ENCODE results near the gene ADGRL1. TPM values are rescaled to one million over a fixed set of nuclear protein-coding genes. Genes with fewer than 3 reads are reported as not detected.

ADGRL1 gene
- total RNA-seq, 1 experiment from 2014 or later, result 88.6 TPM

DNA sequence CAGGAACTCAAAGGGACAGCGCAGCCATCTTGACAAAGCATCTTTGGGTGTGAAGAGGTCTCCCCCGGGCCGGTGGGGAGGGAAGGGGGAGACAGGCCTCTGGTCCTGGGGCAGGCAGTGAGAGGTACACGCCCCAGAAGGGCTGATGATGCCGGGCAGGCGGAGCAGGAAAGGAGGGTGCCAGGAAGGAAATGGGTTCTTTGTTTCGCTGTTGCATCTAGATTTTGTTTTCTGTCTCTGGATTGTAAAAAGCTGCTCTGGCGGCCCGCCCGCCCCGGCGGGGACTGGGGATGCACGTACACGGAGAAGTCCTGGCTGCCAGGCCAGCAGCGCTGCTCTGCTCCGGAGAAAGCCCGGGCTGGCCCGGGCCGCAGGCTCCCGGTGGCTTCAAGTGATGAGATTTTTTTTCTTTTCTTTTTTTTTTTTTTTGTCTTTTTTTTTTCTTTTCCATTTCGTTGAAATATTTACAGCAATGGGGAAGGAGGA lies 56.4 kb downstream of the ADGRL1 start:
- H3K4me1 ChIP-seq (ENCODE audit: control insufficient read depth in 1 of 2, insufficient read depth in 2 of 2, low read length in 2 of 2), result peaks cover 5 to 15% of the 10 kb centered on the region in 2 experiments; a peak in 3 of 4 replicates
- H3K9me3 ChIP-seq (ENCODE audit: control insufficient read depth in 1 of 2, insufficient read depth in 1 of 2, low read depth in 1 of 2, low read length in 2 of 2), result no peaks in the 10 kb centered on the region
- no peaks in the 10 kb centered on the region for H3K27me3 ChIP-seq (ENCODE audit: insufficient read depth, low read length)
- no peak overlapping the region for H2AFZ ChIP-seq (ENCODE audit: low read depth, low read length, poor library complexity, severe bottlenecking)
- H3K36me3 ChIP-seq (ENCODE audit: control insufficient read depth in 1 of 2, insufficient read depth in 2 of 2, low read length in 2 of 2), result peaks cover 13 to 19% of the 10 kb centered on the region in 2 experiments
- no peaks in the 10 kb centered on the region for H3K9me2 ChIP-seq (ENCODE audit: insufficient read depth)
- no peak overlapping the region for H3K4me2 ChIP-seq (ENCODE audit: low read length)
- ATAC-seq (no peak), DNase-seq (ENCODE audit: low read depth, low spot score) (no peak)
- H4K20me1 ChIP-seq (ENCODE audit: insufficient read depth), result no peaks in the 10 kb centered on the region
- POLR2A ChIA-PET, result interaction anchor here (0.8 kb wide), 1 partner anchor 13 kb away, joined by 4 read pairs; the partner anchor contains the start of gene ASF1B
- H3K79me2 ChIP-seq (ENCODE audit: insufficient read depth, low read length), result no peaks in the 10 kb centered on the region
- CTCF ChIA-PET, result interaction anchor here (1.9 kb wide), 1 partner anchor 199 kb away, joined by 9 read pairs; no protein-coding TSS in a partner anchor
- TF ChIP-seq CBX3 (IDR thresholded peaks at IDR 0.05; ENCODE audit: low read depth), result no peak
- no peak for TF ChIP-seq EZH2phosphoT487 (IDR thresholded peaks at IDR 0.05; ENCODE audit: borderline replicate concordance)
- RAD21 ChIA-PET (ENCODE audit: low non-redundant PET in 1 of 2, low total read pairs in 2 of 2, uncharacterized antibody in 2 of 2, unreplicated experiment in 2 of 2), result no interaction called here
- H3K4me3 ChIP-seq (replicated peaks in 1 of 2; ENCODE audit: low read depth in 1 of 2, low read length in 2 of 2), result no peak overlapping the region
- intact Hi-C loops (cut with micrococcal nuclease), result no loop called here
- no peak overlapping the region for H3K27ac ChIP-seq (ENCODE audit: low read depth, low read length)
- BruUV-seq (replicated peaks), result TSS peak; percentile 27
- H3K9ac ChIP-seq (ENCODE audit: low read length), result no peak overlapping the region

DNA sequence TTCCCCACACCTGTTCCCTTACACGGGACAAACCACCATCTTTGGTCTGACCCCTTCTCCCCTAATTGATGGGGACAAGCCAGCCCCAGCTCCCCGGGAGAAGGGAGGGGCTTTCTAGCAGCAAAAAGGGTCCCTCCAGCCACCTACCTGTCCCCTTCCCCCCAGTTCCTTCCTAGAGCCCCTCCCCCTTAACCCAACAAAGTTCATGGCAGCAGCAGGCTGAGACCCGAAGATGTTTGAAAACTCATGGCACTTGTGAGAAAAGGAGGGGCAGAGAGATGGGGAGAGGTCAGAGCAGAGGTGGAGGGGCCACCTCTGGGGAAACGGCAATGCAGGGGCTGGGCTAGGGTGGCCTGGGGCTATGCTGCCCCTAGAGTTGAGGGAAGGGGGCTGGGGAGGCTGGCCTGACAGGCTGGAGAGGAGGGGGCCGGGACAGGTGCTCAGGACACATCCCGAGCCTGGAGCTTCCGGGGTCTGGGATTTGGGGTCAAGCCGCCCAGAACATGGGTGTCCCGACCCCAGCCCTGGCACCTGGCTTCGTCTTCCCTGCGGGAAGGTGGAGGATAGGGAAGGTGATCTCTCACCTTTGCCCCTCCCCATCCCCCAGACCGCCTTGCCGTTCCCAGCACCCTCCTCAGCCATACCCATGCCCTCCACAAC lies 57.1 kb downstream of the ADGRL1 start:
- no peaks in the 10 kb centered on the region for H3K27me3 ChIP-seq (ENCODE audit: insufficient read depth, low read length)
- BruUV-seq (replicated peaks), result no TSS peak
- ChIA-PET POLR2A (interaction anchor here (0.8 kb wide), 1 partner anchor 12 kb away, joined by 3 read pairs; the partner anchor contains the start of gene ASF1B), RAD21 (ENCODE audit: low non-redundant PET in 1 of 2, low total read pairs in 2 of 2, uncharacterized antibody in 2 of 2, unreplicated experiment in 2 of 2) (interaction anchor here in 1 of 2 experiments (0.8 kb wide), 1 partner anchor 257 kb away, joined by 3 read pairs; no protein-coding TSS in a partner anchor), CTCF (interaction anchor here (0.8 to 1.9 kb wide), 4 partner anchors 9 to 257 kb away, joined by 4 to 15 read pairs (median 7); partner anchors contain the start of gene ASF1B)
- no peak overlapping the region for H3K4me3 ChIP-seq (replicated peaks in 1 of 2; ENCODE audit: low read depth in 1 of 2, low read length in 2 of 2)
- no peak for ATAC-seq
- no peak for TF ChIP-seq RAD21 (IDR thresholded peaks at IDR 0.05; ENCODE audit: low read depth)
- TF ChIP-seq CBX3 (IDR thresholded peaks at IDR 0.05; ENCODE audit: low read depth), result no peak
- TF ChIP-seq ZNF274 (IDR thresholded peaks at IDR 0.05; ENCODE audit: low read depth, low read length), result no peak
- TF ChIP-seq, protein P1, sequence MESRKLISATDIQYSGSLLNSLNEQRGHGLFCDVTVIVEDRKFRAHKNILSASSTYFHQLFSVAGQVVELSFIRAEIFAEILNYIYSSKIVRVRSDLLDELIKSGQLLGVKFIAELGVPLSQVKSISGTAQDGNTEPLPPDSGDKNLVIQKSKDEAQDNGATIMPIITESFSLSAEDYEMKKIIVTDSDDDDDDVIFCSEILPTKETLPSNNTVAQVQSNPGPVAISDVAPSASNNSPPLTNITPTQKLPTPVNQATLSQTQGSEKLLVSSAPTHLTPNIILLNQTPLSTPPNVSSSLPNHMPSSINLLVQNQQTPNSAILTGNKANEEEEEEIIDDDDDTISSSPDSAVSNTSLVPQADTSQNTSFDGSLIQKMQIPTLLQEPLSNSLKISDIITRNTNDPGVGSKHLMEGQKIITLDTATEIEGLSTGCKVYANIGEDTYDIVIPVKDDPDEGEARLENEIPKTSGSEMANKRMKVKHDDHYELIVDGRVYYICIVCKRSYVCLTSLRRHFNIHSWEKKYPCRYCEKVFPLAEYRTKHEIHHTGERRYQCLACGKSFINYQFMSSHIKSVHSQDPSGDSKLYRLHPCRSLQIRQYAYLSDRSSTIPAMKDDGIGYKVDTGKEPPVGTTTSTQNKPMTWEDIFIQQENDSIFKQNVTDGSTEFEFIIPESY (IDR thresholded peaks at IDR 0.05; ENCODE audit: extremely low read depth, insufficient replicate concordance, low read length), result no peak
- TF ChIP-seq, protein P2, sequence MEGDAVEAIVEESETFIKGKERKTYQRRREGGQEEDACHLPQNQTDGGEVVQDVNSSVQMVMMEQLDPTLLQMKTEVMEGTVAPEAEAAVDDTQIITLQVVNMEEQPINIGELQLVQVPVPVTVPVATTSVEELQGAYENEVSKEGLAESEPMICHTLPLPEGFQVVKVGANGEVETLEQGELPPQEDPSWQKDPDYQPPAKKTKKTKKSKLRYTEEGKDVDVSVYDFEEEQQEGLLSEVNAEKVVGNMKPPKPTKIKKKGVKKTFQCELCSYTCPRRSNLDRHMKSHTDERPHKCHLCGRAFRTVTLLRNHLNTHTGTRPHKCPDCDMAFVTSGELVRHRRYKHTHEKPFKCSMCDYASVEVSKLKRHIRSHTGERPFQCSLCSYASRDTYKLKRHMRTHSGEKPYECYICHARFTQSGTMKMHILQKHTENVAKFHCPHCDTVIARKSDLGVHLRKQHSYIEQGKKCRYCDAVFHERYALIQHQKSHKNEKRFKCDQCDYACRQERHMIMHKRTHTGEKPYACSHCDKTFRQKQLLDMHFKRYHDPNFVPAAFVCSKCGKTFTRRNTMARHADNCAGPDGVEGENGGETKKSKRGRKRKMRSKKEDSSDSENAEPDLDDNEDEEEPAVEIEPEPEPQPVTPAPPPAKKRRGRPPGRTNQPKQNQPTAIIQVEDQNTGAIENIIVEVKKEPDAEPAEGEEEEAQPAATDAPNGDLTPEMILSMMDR (IDR thresholded peaks at IDR 0.05 in 2 of 3, conservative IDR thresholded peaks at IDR 0.05 in 1 of 3; ENCODE audit: borderline replicate concordance in 1 of 3, insufficient read depth in 1 of 3, low read depth in 2 of 3, low read length in 2 of 3), result no peak
- no peak for TF ChIP-seq SIN3A (IDR thresholded peaks at IDR 0.05; ENCODE audit: low read depth)
- TF ChIP-seq SRF (IDR thresholded peaks at IDR 0.05; ENCODE audit: low read depth), result no peak
- TF ChIP-seq, protein P3, sequence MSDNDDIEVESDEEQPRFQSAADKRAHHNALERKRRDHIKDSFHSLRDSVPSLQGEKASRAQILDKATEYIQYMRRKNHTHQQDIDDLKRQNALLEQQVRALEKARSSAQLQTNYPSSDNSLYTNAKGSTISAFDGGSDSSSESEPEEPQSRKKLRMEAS (IDR thresholded peaks at IDR 0.05), result no peak
- no peak for TF ChIP-seq EZH2phosphoT487 (IDR thresholded peaks at IDR 0.05; ENCODE audit: borderline replicate concordance)
- no peak for TF ChIP-seq CEBPB (IDR thresholded peaks at IDR 0.05; ENCODE audit: low read depth)
- no peak for TF ChIP-seq ZFX (IDR thresholded peaks at IDR 0.05)
- H3K9ac ChIP-seq (ENCODE audit: low read length), result 0 out of 2 replicates have a peak overlapping the region, but pooled peaks have one; percentile 25
- H3K4me2 ChIP-seq (ENCODE audit: low read length), result peak overlapping the region; percentile 42
- H3K36me3 ChIP-seq (ENCODE audit: control insufficient read depth in 1 of 2, insufficient read depth in 2 of 2, low read length in 2 of 2), result peaks cover 10 to 19% of the 10 kb centered on the region in 2 experiments
- H4K20me1 ChIP-seq (ENCODE audit: insufficient read depth), result no peaks in the 10 kb centered on the region
- peak overlapping the region; percentile 28; the same call in 1 of the 2 replicates for H3K27ac ChIP-seq (ENCODE audit: low read depth, low read length)
- no peaks in the 10 kb centered on the region for H3K9me2 ChIP-seq (ENCODE audit: insufficient read depth)
- H2AFZ ChIP-seq (ENCODE audit: low read depth, low read length, poor library complexity, severe bottlenecking), result no peak overlapping the region
- H3K4me1 ChIP-seq (ENCODE audit: control insufficient read depth in 1 of 2, insufficient read depth in 2 of 2, low read length in 2 of 2), result peaks cover 5 to 15% of the 10 kb centered on the region in 2 experiments; a peak in 3 of 4 replicates
- DNase-seq (ENCODE audit: low read depth, low spot score), result no peak
- no peaks in the 10 kb centered on the region for H3K9me3 ChIP-seq (ENCODE audit: control insufficient read depth in 1 of 2, insufficient read depth in 1 of 2, low read depth in 1 of 2, low read length in 2 of 2)
- intact Hi-C loops (cut with micrococcal nuclease), result loop anchor here (1.0 kb wide), 1 partner anchor 199 kb away; no protein-coding TSS in a partner anchor
- H3K79me2 ChIP-seq (ENCODE audit: insufficient read depth, low read length), result no peaks in the 10 kb centered on the region
